HFFc6 (cell line): ENCODE data around the gene SPRED1. TPM values are rescaled to one million over a fixed set of nuclear protein-coding genes. Genes with fewer than 3 reads are reported as not detected.

Experiments
- DNase-seq: peaks from one replicate; pipeline ENCODE4 v3.0.0-alpha.2; 2018
- H3K27ac Mint-ChIP-seq: 2 replicates; pipeline ENCODE4 v1.8.0; 2020; ENCODE audit warnings: mild to moderate bottlenecking, mixed read lengths
- H3K27me3 Mint-ChIP-seq: 2 replicates; pipeline ENCODE4 v1.8.0; 2021; ENCODE audit warnings: mild to moderate bottlenecking, moderate library complexity, mixed read lengths; ENCODE audit not compliant: insufficient read depth
- H3K36me3 Mint-ChIP-seq: 2 replicates; pipeline ENCODE4 v1.8.0; 2021; ENCODE audit warnings: low read depth, mixed read lengths
- H3K4me1 Mint-ChIP-seq: 2 replicates; pipeline ENCODE4 v1.8.0; 2020; ENCODE audit warnings: low read depth, mixed read lengths
- H3K4me3 Mint-ChIP-seq: 2 replicates; pipeline ENCODE4 v1.8.0; 2020; ENCODE audit warnings: mild to moderate bottlenecking, moderate library complexity, mixed read lengths
- H3K9me3 Mint-ChIP-seq: 2 replicates; pipeline ENCODE4 v1.8.0; 2020; ENCODE audit warnings: mild to moderate bottlenecking, mixed read lengths
- CTCF ChIP-seq: fragments of 200-600 bp; sonication (generic); IDR thresholded peaks from 2 replicates; pipeline ENCODE4 v1.5.0; 2021; ENCODE audit warnings: antibody characterized with exemption, mild to moderate bottlenecking
- total RNA-seq, 6 experiments: library from RNA; stranded (reverse); fragmentation: NEBNext Ultra II Directional; extraction: Animal tissue kit (Norgen Biotek cat#: 25700); gene quantifications; 2 replicates in 1 of 6; 3 replicates in 5 of 6; pipeline ENCODE4 v1.2.3, GENCODE V29; 2021

The SPRED1 gene
- total RNA-seq, 6 experiments from 2014 or later, result 39.9 to 46.0 (median 41.7) TPM

- H3K4me1 Mint-ChIP-seq, result peaks cover 89% of the 10 kb centered on the region
- no peaks in the 10 kb centered on the region; the same call in 1 of the 2 replicates for H3K27me3 Mint-ChIP-seq
- H3K4me3 Mint-ChIP-seq, result peak overlapping the region; percentile 67
- peak overlapping the region; percentile 78 for H3K27ac Mint-ChIP-seq
- H3K36me3 Mint-ChIP-seq, result peaks cover 30% of the 10 kb centered on the region
- no peaks in the 10 kb centered on the region for H3K9me3 Mint-ChIP-seq
- no peak for TF ChIP-seq CTCF
- DNase-seq, result no peak
These were observed 47.8 kb downstream of the SPRED1 start for GRCh38 chr15:38300395-38300794.

- H3K9me3 Mint-ChIP-seq, result no peaks in the 10 kb centered on the region
- H3K27ac Mint-ChIP-seq, result peak overlapping the region; percentile 2; the same call in 1 of the 2 replicates
- H3K36me3 Mint-ChIP-seq, result peaks cover 51% of the 10 kb centered on the region
These were observed 51.8 kb downstream of the SPRED1 start for GRCh38 chr15:38304481-38304880.

GRCh38 chr15:38307251-38307650, 54.6 kb downstream of the SPRED1 start:
- Mint-ChIP-seq H3K9me3 (no peaks in the 10 kb centered on the region), H3K4me1 (peaks cover 67% of the 10 kb centered on the region), H3K36me3 (peaks cover 56% of the 10 kb centered on the region), H3K27ac (no peak overlapping the region), H3K4me3 (no peak overlapping the region), H3K27me3 (no peaks in the 10 kb centered on the region)
- DNase-seq, result no peak
- no peak for TF ChIP-seq CTCF

More at GRCh38 chr15:38304481-38304880, 51.8 kb downstream of the SPRED1 start:
- Mint-ChIP-seq H3K27me3 (no peaks in the 10 kb centered on the region; the same call in 1 of the 2 replicates), H3K4me1 (peaks cover 71% of the 10 kb centered on the region), H3K4me3 (no peak overlapping the region)
- no peak for TF ChIP-seq CTCF
- DNase-seq, result no peak

- H3K27ac Mint-ChIP-seq, result no peak overlapping the region
- peaks cover 50% of the 10 kb centered on the region for H3K36me3 Mint-ChIP-seq
- no peak overlapping the region for H3K4me3 Mint-ChIP-seq
- no peaks in the 10 kb centered on the region for H3K9me3 Mint-ChIP-seq
- H3K27me3 Mint-ChIP-seq, result no peaks in the 10 kb centered on the region
- no peak for DNase-seq
- H3K4me1 Mint-ChIP-seq, result peaks cover 64% of the 10 kb centered on the region
- TF ChIP-seq CTCF, result no peak
These were observed 55.4 kb downstream of the SPRED1 start for GRCh38 chr15:38307861-38308641.

- Mint-ChIP-seq H3K4me3 (no peak overlapping the region), H3K4me1 (peaks cover 60% of the 10 kb centered on the region), H3K36me3 (peaks cover 50% of the 10 kb centered on the region), H3K27ac (peak overlapping the region; percentile 10; the same call in 1 of the 2 replicates), H3K9me3 (no peaks in the 10 kb centered on the region), H3K27me3 (no peaks in the 10 kb centered on the region)
- no peak for TF ChIP-seq CTCF
- no peak for DNase-seq
These were observed 56.2 kb downstream of the SPRED1 start for GRCh38 chr15:38308797-38309196.
